ENCODE results near the gene PGK1.

DNA sequence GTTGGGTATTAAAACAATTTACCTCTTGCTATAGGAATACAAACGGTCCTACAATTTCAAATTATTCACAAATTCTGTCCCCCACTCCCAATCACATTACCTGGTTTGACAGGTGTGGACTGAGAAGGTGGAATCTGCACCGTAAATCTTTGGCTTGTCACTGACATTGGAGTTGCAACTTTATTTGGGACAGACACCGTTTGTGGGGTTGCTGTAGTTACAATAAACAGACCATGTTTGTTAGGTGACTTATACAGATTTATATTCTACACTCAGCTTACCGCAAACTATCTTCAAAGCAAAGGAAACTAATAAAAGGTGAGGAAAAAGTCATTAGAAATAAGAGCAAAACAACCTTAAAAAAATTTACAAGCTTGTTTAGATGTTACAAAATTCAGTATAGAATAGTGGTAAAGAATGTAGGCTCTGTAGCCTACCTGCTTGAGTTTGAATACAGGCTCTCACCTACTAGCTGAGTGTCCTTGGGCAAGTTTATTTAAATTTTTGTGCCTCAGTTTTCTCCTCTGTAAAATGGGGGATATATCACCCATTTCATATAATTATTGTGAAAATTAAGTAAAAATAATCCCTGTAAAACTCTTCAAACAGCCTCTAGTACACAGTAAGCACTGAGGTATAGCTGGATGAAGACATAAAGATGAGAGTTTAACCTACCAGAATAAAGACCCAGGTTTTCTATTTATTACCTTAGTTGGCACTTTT, 29.4 kb downstream of the PGK1 start:
- TF ChIP-seq, protein P1, sequence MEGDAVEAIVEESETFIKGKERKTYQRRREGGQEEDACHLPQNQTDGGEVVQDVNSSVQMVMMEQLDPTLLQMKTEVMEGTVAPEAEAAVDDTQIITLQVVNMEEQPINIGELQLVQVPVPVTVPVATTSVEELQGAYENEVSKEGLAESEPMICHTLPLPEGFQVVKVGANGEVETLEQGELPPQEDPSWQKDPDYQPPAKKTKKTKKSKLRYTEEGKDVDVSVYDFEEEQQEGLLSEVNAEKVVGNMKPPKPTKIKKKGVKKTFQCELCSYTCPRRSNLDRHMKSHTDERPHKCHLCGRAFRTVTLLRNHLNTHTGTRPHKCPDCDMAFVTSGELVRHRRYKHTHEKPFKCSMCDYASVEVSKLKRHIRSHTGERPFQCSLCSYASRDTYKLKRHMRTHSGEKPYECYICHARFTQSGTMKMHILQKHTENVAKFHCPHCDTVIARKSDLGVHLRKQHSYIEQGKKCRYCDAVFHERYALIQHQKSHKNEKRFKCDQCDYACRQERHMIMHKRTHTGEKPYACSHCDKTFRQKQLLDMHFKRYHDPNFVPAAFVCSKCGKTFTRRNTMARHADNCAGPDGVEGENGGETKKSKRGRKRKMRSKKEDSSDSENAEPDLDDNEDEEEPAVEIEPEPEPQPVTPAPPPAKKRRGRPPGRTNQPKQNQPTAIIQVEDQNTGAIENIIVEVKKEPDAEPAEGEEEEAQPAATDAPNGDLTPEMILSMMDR (IDR thresholded peaks at IDR 0.05): no peak
- no peak for TF ChIP-seq EP300 (IDR thresholded peaks at IDR 0.05)
- TF ChIP-seq POLR2A (IDR thresholded peaks at IDR 0.05): no peak
